Liver (tissue), 3 donors: Measurements from ENCODE around the gene SMPD3.

Experiments
- FOXA1 ChIP-seq: IDR thresholded peaks from 2 replicates; pipeline ENCODE4 v1.6.1; 2016; ENCODE audit warnings: antibody characterized with exemption
- HNF4G ChIP-seq: IDR thresholded peaks from 2 replicates; pipeline ENCODE4 v1.6.1; 2016; ENCODE audit warnings: antibody characterized with exemption
- TAF1 ChIP-seq: conservative IDR thresholded peaks from 2 replicates; pipeline ENCODE4 v1.6.1; 2016; ENCODE audit warnings: antibody characterized with exemption, mild to moderate bottlenecking
- TF ChIP-seq, protein P1 (sequence below): fragments of 150-350 bp; IDR thresholded peaks from 2 replicates; pipeline ENCODE4 v1.5.1; 2017; ENCODE audit warnings: improper control_type of control experiment, low read depth, low read length; ENCODE audit not compliant: missing input control
- TF ChIP-seq, protein P2 (sequence below): IDR thresholded peaks from 2 replicates; pipeline ENCODE4 v1.6.1; 2016; ENCODE audit warnings: antibody characterized with exemption
- TF ChIP-seq, protein P3 (sequence below): IDR thresholded peaks from 2 replicates; pipeline ENCODE4 v1.6.1; 2016; ENCODE audit warnings: antibody characterized with exemption, mild to moderate bottlenecking
- donor health status: healthy.
- donor health status: healthy.

DNA sequence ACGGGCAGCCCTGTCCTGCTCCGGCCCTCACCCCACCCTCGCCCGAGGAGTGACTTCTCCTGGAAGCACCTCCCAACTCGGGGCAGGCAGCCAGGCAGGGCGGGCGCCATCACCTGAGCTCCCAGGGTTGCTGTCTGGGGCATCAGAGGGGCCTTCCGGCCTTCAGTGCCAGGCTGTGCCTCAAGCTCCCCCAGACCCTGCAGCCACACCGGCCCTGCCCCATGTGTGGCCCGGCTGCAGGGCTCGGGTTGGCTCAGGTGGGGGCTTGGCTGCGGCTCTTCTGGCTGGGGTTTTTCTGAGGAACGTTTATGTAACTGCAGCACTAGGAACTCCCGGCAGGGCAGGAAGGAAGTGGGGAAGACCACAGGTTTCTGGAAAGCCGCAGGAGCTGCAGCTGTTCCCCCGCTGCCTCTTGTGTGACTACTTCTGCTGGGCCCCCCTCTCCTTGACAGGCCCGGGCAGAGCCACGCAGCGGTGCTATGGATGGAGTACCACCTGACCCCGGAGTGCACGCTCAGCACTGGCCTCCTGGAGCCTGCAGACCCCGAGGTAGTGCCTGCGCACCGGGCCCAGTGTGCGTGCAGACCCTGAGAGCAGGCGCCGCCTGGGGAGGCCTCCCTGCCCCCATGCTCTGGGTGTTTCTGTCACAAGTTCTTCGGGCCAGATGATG, 91.9 kb downstream of the SMPD3 start:
- TF ChIP-seq, protein P1, sequence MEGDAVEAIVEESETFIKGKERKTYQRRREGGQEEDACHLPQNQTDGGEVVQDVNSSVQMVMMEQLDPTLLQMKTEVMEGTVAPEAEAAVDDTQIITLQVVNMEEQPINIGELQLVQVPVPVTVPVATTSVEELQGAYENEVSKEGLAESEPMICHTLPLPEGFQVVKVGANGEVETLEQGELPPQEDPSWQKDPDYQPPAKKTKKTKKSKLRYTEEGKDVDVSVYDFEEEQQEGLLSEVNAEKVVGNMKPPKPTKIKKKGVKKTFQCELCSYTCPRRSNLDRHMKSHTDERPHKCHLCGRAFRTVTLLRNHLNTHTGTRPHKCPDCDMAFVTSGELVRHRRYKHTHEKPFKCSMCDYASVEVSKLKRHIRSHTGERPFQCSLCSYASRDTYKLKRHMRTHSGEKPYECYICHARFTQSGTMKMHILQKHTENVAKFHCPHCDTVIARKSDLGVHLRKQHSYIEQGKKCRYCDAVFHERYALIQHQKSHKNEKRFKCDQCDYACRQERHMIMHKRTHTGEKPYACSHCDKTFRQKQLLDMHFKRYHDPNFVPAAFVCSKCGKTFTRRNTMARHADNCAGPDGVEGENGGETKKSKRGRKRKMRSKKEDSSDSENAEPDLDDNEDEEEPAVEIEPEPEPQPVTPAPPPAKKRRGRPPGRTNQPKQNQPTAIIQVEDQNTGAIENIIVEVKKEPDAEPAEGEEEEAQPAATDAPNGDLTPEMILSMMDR = no peak
- TF ChIP-seq, protein P2, sequence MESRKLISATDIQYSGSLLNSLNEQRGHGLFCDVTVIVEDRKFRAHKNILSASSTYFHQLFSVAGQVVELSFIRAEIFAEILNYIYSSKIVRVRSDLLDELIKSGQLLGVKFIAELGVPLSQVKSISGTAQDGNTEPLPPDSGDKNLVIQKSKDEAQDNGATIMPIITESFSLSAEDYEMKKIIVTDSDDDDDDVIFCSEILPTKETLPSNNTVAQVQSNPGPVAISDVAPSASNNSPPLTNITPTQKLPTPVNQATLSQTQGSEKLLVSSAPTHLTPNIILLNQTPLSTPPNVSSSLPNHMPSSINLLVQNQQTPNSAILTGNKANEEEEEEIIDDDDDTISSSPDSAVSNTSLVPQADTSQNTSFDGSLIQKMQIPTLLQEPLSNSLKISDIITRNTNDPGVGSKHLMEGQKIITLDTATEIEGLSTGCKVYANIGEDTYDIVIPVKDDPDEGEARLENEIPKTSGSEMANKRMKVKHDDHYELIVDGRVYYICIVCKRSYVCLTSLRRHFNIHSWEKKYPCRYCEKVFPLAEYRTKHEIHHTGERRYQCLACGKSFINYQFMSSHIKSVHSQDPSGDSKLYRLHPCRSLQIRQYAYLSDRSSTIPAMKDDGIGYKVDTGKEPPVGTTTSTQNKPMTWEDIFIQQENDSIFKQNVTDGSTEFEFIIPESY = no peak
- TF ChIP-seq, protein P3, sequence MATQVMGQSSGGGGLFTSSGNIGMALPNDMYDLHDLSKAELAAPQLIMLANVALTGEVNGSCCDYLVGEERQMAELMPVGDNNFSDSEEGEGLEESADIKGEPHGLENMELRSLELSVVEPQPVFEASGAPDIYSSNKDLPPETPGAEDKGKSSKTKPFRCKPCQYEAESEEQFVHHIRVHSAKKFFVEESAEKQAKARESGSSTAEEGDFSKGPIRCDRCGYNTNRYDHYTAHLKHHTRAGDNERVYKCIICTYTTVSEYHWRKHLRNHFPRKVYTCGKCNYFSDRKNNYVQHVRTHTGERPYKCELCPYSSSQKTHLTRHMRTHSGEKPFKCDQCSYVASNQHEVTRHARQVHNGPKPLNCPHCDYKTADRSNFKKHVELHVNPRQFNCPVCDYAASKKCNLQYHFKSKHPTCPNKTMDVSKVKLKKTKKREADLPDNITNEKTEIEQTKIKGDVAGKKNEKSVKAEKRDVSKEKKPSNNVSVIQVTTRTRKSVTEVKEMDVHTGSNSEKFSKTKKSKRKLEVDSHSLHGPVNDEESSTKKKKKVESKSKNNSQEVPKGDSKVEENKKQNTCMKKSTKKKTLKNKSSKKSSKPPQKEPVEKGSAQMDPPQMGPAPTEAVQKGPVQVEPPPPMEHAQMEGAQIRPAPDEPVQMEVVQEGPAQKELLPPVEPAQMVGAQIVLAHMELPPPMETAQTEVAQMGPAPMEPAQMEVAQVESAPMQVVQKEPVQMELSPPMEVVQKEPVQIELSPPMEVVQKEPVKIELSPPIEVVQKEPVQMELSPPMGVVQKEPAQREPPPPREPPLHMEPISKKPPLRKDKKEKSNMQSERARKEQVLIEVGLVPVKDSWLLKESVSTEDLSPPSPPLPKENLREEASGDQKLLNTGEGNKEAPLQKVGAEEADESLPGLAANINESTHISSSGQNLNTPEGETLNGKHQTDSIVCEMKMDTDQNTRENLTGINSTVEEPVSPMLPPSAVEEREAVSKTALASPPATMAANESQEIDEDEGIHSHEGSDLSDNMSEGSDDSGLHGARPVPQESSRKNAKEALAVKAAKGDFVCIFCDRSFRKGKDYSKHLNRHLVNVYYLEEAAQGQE = no peak
- TF ChIP-seq FOXA1 = no peak
- TF ChIP-seq HNF4G = no peak
- no peak for TF ChIP-seq TAF1
